ENCODE results near the gene ASIP. TPM values are rescaled to one million over a fixed set of nuclear protein-coding genes. Genes with fewer than 3 reads are reported as not detected.
"Not testable (repeated sequence)": the region's sequence is repeated elsewhere in the genome, so short reads cannot be mapped to it uniquely, and the experiment has no call there.

The ASIP gene
- total and polyA plus RNA-seq, 2 experiments from 2014 or later, result not detected

DNA sequence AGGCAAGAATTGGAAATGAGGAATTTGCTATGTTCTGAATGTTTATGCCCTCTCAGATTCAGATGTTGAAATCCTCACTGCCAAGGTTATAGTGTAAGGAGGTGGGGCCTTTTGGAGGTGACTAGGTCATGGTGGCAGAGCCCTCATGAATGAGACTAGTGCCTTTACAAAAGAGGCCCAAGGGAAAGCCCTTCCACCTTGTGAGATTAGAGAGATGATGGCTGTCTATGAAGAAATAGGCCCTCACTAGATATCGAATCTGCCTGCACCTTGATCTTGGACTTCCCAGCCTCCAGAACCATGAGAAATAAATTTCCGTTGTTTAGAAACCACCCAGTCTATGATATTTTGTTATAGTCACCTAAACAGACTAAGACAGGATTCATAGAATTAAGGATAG is 10.4 kb downstream of the ASIP start (continued):
- TF ChIP-seq, protein P1, sequence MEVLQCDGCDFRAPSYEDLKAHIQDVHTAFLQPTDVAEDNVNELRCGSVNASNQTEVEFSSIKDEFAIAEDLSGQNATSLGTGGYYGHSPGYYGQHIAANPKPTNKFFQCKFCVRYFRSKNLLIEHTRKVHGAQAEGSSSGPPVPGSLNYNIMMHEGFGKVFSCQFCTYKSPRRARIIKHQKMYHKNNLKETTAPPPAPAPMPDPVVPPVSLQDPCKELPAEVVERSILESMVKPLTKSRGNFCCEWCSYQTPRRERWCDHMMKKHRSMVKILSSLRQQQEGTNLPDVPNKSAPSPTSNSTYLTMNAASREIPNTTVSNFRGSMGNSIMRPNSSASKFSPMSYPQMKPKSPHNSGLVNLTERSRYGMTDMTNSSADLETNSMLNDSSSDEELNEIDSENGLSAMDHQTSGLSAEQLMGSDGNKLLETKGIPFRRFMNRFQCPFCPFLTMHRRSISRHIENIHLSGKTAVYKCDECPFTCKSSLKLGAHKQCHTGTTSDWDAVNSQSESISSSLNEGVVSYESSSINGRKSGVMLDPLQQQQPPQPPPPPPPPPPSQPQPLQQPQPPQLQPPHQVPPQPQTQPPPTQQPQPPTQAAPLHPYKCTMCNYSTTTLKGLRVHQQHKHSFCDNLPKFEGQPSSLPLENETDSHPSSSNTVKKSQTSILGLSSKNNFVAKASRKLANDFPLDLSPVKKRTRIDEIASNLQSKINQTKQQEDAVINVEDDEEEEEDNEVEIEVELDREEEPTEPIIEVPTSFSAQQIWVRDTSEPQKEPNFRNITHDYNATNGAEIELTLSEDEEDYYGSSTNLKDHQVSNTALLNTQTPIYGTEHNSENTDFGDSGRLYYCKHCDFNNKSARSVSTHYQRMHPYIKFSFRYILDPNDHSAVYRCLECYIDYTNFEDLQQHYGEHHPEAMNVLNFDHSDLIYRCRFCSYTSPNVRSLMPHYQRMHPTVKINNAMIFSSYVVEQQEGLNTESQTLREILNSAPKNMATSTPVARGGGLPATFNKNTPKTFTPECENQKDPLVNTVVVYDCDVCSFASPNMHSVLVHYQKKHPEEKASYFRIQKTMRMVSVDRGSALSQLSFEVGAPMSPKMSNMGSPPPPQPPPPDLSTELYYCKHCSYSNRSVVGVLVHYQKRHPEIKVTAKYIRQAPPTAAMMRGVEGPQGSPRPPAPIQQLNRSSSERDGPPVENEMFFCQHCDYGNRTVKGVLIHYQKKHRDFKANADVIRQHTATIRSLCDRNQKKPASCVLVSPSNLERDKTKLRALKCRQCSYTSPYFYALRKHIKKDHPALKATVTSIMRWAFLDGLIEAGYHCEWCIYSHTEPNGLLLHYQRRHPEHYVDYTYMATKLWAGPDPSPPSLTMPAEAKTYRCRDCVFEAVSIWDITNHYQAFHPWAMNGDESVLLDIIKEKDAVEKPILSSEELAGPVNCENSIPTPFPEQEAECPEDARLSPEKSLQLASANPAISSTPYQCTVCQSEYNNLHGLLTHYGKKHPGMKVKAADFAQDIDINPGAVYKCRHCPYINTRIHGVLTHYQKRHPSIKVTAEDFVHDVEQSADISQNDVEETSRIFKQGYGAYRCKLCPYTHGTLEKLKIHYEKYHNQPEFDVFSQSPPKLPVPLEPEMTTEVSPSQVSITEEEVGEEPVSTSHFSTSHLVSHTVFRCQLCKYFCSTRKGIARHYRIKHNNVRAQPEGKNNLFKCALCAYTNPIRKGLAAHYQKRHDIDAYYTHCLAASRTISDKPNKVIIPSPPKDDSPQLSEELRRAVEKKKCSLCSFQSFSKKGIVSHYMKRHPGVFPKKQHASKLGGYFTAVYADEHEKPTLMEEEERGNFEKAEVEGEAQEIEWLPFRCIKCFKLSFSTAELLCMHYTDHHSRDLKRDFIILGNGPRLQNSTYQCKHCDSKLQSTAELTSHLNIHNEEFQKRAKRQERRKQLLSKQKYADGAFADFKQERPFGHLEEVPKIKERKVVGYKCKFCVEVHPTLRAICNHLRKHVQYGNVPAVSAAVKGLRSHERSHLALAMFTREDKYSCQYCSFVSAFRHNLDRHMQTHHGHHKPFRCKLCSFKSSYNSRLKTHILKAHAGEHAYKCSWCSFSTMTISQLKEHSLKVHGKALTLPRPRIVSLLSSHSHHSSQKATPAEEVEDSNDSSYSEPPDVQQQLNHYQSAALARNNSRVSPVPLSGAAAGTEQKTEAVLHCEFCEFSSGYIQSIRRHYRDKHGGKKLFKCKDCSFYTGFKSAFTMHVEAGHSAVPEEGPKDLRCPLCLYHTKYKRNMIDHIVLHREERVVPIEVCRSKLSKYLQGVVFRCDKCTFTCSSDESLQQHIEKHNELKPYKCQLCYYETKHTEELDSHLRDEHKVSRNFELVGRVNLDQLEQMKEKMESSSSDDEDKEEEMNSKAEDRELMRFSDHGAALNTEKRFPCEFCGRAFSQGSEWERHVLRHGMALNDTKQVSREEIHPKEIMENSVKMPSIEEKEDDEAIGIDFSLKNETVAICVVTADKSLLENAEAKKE (CRISPR knock-in tag; IDR thresholded peaks at IDR 0.05), result no peak
- TF ChIP-seq, protein P2, sequence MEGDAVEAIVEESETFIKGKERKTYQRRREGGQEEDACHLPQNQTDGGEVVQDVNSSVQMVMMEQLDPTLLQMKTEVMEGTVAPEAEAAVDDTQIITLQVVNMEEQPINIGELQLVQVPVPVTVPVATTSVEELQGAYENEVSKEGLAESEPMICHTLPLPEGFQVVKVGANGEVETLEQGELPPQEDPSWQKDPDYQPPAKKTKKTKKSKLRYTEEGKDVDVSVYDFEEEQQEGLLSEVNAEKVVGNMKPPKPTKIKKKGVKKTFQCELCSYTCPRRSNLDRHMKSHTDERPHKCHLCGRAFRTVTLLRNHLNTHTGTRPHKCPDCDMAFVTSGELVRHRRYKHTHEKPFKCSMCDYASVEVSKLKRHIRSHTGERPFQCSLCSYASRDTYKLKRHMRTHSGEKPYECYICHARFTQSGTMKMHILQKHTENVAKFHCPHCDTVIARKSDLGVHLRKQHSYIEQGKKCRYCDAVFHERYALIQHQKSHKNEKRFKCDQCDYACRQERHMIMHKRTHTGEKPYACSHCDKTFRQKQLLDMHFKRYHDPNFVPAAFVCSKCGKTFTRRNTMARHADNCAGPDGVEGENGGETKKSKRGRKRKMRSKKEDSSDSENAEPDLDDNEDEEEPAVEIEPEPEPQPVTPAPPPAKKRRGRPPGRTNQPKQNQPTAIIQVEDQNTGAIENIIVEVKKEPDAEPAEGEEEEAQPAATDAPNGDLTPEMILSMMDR (conservative IDR thresholded peaks at IDR 0.05; ENCODE audit: low read depth in 2 of 2), result no peak
- TF ChIP-seq POLR2AphosphoS5 (IDR thresholded peaks at IDR 0.05; ENCODE audit: low read depth) (no peak), NANOG (IDR thresholded peaks at IDR 0.05; ENCODE audit: borderline replicate concordance) (no peak), ZNF114 (CRISPR knock-in tag; IDR thresholded peaks at IDR 0.05) (no peak), EZH2 (IDR thresholded peaks at IDR 0.05; ENCODE audit: low read depth, unreplicated experiment) (no peak), STAT1 (IDR thresholded peaks at IDR 0.05; ENCODE audit: unreplicated experiment) (no peak), ZNF331 (CRISPR knock-in tag; IDR thresholded peaks at IDR 0.05; ENCODE audit: low read depth) (no peak)
- TF ChIP-seq, protein P3, sequence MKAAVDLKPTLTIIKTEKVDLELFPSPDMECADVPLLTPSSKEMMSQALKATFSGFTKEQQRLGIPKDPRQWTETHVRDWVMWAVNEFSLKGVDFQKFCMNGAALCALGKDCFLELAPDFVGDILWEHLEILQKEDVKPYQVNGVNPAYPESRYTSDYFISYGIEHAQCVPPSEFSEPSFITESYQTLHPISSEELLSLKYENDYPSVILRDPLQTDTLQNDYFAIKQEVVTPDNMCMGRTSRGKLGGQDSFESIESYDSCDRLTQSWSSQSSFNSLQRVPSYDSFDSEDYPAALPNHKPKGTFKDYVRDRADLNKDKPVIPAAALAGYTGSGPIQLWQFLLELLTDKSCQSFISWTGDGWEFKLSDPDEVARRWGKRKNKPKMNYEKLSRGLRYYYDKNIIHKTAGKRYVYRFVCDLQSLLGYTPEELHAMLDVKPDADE (IDR thresholded peaks at IDR 0.05), result no peak

DNA sequence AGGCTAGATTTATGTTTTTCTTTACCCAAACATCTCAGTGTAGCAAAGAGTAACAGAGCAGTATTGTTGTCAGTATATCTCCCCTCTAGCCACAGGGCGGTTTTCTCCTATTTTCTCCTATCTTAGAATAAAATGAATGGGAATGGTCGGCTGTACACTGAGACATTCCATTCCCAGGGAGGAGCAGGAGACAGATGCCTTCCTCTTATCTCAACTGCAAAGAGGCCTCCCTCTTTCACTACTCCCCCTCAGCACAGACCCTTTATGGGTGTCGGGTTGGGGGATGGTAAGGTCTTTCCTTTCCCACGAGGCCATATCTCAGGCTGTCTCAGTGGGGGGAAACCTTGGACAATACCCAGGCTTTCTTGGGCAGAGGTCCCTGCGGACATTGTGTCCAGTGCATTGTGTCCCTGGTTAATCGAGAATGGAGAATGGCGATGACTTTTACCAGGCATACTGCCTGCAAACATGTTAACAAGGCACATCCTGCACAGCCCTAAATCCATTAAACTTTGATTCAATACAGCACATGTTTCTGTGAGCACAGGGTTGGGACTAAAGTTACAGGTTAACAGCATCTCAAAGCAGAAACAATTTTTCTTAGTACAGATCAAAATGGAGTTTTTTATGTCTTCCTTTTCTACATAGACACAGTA is 11.3 kb downstream of the ASIP start:
- H3K4me3 ChIP-seq; ATAC-seq; H3K4me1 ChIP-seq (ENCODE audit: insufficient read depth); H3K27me3 Mint-ChIP-seq (ENCODE audit: insufficient read depth, low read depth, poor library complexity); H3K4me2 ChIP-seq; H3K9me3 Mint-ChIP-seq; H3K36me3 ChIP-seq (ENCODE audit: insufficient read depth); H3K79me2 ChIP-seq (replicated peaks; ENCODE audit: insufficient read depth); DNase-seq (ENCODE audit: low spot score); H2AFZ ChIP-seq; H3K27me3 ChIP-seq (ENCODE audit: insufficient read depth); H3K27ac ChIP-seq (ENCODE audit: low read depth); H3K9me2 ChIP-seq (ENCODE audit: insufficient read depth); H3F3A ChIP-seq (replicated peaks; ENCODE audit: low read depth); H3K36me3 Mint-ChIP-seq (ENCODE audit: low read depth); H3K4me3 Mint-ChIP-seq; H4K20me1 ChIP-seq (replicated peaks; ENCODE audit: insufficient read depth): not testable (repeated sequence)
- Mint-ChIP-seq H3K4me1 (peaks cover 21% of the 10 kb centered on the region), H3K27ac (peak overlapping the region; percentile 75; the same call in 1 of the 2 replicates)

Measured in GM23338 (cell line).